ENCODE measurements around the gene MPDU1. TPM values are rescaled to one million over a fixed set of nuclear protein-coding genes. Genes with fewer than 3 reads are reported as not detected.
"Not testable (repeated sequence)": the region's sequence is repeated elsewhere in the genome, so short reads cannot be mapped to it uniquely, and the experiment has no call there.

MPDU1 gene
- polyA plus RNA-seq, 3 donors: 106 to 126 (median 123) TPM

GRCh38 chr17:7577327-7578199 lies 6.1 kb upstream of the MPDU1 start:
- DNase-seq: no peak

GRCh38 chr17:7579001-7579833 lies 4.4 kb upstream of the MPDU1 start, which contains the start of gene CD68:
TSS of gene CD68 (plus strand) at chr17:7579638. CDS start at chr17:7579678, 40 bp downstream.
- no peak for DNase-seq

DNA sequence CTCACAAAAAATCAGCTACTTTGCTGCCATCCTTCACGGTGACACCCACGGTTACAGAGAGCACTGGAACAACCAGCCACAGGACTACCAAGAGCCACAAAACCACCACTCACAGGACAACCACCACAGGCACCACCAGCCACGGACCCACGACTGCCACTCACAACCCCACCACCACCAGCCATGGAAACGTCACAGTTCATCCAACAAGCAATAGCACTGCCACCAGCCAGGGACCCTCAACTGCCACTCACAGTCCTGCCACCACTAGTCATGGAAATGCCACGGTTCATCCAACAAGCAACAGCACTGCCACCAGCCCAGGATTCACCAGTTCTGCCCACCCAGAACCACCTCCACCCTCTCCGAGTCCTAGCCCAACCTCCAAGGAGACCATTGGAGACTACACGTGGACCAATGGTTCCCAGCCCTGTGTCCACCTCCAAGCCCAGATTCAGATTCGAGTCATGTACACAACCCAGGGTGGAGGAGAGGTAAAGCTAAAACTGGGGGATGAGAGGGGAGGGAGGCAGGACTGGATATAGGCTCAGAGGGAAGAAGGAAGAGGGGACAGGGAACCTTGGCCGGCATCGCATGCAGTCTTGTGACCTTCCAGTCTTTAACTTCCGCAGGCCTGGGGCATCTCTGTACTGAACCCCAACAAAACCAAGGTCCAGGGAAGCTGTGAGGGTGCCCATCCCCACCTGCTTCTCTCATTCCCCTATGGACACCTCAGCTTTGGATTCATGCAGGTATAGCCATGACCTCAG lies 3.6 kb upstream of the MPDU1 start:
- DNase-seq: no peak

DNA sequence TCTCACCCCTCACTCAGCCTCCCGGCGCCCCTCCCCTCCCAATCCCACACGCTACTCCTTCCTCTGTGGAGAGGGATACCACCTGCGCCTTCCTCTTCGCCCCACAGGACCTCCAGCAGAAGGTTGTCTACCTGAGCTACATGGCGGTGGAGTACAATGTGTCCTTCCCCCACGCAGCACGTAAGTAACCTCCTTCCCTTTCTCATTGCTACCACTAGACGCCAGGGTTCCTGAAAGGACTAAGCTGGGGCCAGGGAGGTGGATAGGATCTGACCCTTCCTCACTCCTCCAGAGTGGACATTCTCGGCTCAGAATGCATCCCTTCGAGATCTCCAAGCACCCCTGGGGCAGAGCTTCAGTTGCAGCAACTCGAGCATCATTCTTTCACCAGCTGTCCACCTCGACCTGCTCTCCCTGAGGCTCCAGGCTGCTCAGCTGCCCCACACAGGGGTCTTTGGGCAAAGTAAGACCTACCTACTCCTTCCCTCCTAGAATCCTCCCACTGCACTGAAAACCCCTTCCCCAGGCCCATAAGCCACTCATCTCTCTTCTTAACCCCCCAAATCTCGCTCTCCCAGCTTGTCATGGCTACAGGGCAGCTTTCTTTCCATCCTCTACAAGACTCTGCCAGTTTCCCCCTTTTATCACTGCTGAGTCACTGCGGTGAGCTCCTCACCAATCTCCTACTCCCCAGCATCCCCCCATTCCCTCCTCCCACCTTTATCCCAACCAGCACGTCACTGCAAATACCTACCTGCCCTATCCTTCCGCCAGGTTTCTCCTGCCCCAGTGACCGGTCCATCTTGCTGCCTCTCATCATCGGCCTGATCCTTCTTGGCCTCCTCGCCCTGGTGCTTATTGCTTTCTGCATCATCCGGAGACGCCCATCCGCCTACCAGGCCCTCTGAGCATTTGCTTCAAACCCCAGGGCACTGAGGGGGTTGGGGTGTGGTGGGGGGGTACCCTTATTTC lies 2.8 kb upstream of the MPDU1 start:
- DNase-seq: no peak

- DNase-seq: no peak
Measured at GRCh38 chr17:7582396-7583252, 1.0 kb upstream of the MPDU1 start.

- no peak for DNase-seq
Measured at GRCh38 chr17:7586673-7587419, 3.2 kb downstream of the MPDU1 start.

- DNase-seq: no peak
Measured at GRCh38 chr17:7587420-7588151, 3.9 kb downstream of the MPDU1 start.

- DNase-seq: no peak
Measured at GRCh38 chr17:7588553-7589203, 5.0 kb downstream of the MPDU1 start.

GRCh38 chr17:7589204-7589868 lies 5.7 kb downstream of the MPDU1 start:
- peak; percentile 85 for DNase-seq

DNA sequence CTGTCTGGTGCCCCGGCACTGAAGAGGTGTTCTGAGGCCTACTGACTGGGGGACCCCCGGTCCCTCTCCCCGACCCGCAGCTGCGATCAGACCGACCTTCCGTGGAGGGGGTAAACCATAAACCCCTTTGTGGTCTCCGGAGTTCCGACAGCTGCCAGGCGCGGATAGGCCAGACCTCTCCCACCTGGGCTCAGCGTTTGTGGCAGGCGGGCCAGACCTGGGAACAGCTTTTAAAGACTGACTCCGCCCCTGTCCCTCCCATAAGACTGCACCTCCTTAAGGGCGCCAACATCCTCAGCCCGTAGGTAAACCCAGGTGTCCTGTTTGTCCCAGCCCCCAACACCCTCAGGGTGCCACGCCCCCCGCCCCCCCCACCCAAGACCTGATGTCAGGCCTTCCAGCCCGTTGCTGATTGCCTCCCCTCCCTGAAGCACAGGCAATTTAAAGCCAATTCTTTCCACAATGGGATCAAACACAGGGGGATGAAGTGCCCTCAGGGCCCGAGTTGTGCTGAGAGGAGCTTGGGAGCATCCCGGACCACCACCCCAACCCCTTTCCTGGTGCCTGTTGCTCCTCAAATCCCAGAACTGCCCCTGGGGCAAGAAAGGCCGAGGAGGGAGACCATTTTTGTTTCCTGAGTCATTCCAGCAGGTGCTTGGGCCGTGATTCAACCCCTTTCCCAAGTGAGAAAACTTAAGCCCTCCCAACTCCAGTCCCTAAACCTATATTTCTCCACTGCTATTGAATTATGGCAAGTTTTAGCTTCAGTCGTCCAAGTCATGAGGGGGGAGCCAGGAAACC lies 6.4 kb downstream of the MPDU1 start, which contains the start of gene SOX15:
SOX15 (minus strand) TSS at position 204 of the 801 bp plus-strand sequence. CDS start 418 bp downstream, outside the sequence.
- no peak for DNase-seq

DNA sequence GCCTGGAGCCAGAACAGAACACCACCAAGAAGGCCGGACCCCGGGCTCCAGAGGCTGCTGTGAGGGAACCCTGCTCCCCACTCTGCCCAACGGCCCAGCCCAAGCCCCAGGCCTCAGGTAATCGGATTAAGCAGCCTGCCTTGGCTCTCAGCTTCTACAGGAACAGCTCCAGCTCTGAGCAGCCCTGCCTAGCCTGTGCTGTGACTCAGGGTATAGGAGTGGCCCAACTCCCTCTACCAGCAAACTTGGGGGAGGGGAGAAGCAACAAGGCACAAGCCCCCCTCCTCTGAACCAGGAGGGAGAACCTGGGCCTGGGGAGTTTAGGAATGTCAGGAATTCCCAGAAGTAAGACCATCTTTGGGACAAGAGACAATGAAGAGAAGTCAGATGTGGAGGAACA lies 7.1 kb downstream of the MPDU1 start:
- no peak for DNase-seq

DNA sequence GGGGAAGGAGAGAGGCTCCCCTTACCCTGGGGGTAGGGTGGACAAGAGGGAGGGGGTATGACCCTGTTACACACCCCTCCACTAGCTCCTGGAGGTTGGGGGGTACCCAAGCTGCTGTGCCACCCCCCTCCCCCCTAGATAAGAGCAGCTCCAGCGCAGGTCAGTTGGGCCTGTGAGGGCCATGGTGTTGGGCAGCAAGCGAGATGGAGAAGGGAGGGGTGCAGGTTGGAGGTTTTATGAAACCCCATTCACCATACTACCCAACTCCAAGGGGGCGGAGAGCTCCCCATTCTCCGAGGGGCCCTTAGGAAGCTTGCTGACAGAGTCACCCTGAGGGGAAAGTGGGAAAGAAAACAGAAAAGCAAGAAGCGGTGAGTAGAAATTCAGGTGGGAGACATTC lies 7.9 kb downstream of the MPDU1 start:
- no peak for DNase-seq

DNA sequence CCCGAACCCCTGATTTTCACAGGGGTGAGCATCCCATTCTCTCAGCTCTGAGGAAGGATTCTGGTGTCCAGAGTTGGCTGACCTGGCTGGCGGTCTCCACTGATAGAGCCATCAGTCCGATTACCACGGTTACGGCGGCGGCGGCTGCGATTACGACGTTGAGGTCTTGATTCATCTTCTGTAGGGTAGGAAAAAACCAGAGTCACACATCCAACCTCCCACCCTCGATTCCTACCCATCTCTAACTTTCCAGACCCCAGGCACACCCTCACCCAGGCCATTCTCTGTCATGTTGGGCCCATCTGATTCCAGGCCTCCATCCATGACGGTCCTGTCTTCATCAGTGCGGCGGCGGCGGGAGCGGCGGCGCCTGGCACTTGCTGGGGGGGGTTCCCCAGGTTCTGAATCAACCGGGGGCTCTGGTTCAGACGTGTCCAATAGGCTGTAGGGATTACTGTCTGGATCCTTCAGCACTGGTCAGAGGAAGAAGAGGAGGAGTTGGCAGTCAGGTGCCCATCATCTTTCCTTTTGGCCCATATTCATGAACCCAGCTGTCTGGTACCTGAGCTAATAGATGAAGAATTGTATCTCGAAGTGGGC lies 8.9 kb downstream of the MPDU1 start:
- DNase-seq: no peak

- DNase-seq: no peak
Measured at GRCh38 chr17:7593296-7593695, 9.6 kb downstream of the MPDU1 start.

GRCh38 chr17:7597561-7597960 lies 13.9 kb downstream of the MPDU1 start:
- not testable (repeated sequence) for DNase-seq

GRCh38 chr17:7606280-7606679 lies 22.6 kb downstream of the MPDU1 start:
- DNase-seq: no peak
